22Rv1 (cell line): ENCODE data around the gene PARK7.

Experiments used
- ZFX ChIP-seq: fragments of 450-650 bp; IDR thresholded peaks from 2 replicates; pipeline ENCODE4 v1.6.1; 2017; ENCODE audit warnings: antibody characterized with exemption, borderline replicate concordance
- TF ChIP-seq, protein P1 (sequence below): fragments of 450-650 bp; IDR thresholded peaks from 2 replicates; pipeline ENCODE4 v1.5.1; 2017; ENCODE audit warnings: mild to moderate bottlenecking

DNA sequence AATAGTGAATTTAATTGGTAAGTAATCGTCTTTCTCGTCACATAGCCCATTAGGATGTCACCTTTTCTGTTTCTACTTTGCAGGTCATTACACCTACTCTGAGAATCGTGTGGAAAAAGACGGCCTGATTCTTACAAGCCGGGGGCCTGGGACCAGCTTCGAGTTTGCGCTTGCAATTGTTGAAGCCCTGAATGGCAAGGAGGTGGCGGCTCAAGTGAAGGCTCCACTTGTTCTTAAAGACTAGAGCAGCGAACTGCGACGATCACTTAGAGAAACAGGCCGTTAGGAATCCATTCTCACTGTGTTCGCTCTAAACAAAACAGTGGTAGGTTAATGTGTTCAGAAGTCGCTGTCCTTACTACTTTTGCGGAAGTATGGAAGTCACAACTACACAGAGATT lies 23.3 kb downstream of the PARK7 start:
- TF ChIP-seq, protein P1, sequence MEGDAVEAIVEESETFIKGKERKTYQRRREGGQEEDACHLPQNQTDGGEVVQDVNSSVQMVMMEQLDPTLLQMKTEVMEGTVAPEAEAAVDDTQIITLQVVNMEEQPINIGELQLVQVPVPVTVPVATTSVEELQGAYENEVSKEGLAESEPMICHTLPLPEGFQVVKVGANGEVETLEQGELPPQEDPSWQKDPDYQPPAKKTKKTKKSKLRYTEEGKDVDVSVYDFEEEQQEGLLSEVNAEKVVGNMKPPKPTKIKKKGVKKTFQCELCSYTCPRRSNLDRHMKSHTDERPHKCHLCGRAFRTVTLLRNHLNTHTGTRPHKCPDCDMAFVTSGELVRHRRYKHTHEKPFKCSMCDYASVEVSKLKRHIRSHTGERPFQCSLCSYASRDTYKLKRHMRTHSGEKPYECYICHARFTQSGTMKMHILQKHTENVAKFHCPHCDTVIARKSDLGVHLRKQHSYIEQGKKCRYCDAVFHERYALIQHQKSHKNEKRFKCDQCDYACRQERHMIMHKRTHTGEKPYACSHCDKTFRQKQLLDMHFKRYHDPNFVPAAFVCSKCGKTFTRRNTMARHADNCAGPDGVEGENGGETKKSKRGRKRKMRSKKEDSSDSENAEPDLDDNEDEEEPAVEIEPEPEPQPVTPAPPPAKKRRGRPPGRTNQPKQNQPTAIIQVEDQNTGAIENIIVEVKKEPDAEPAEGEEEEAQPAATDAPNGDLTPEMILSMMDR: no peak
- no peak for TF ChIP-seq ZFX
